Thoracic aorta (tissue), 2 donors: Measurements from ENCODE around the gene MAST3. TPM values are rescaled to one million over a fixed set of nuclear protein-coding genes. Genes with fewer than 3 reads are reported as not detected.
"Not testable (repeated sequence)": the region's sequence is repeated elsewhere in the genome, so short reads cannot be mapped to it uniquely, and the experiment has no call there.

Experiments used
- ATAC-seq: fragments of 150-250 bp; one replicate; pipeline ENCODE4 v1.8.0; 2017; ENCODE audit warnings: low read depth; ENCODE audit not compliant: insufficient number of reproducible peaks, low FRiP score
- DNase-seq: peaks from one replicate; pipeline ENCODE4 v3.0.0-alpha.2; 2020; ENCODE audit warnings: low spot score
- H3K27ac ChIP-seq, 2 donors: fragments of 200-600 bp; sonication (generic); 1 replicate in 1 of 2; 2 replicates in 1 of 2; pipeline ENCODE4 v1.5.1; 2016; ENCODE audit warnings: mild to moderate bottlenecking in 2 of 2, moderate library complexity in 2 of 2
- H3K27me3 ChIP-seq: fragments of 200-600 bp; sonication (generic); replicated peaks from 2 replicates; pipeline ENCODE4 v1.6.0; 2016; ENCODE audit warnings: mild to moderate bottlenecking; ENCODE audit not compliant: insufficient read depth
- H3K36me3 ChIP-seq: fragments of 200-600 bp; sonication (generic); one replicate; pipeline ENCODE4 v1.5.1; 2016
- H3K4me1 ChIP-seq, 2 donors: fragments of 200-600 bp; sonication (generic); 1 replicate in 1 of 2; 2 replicates in 1 of 2; pipeline versions ENCODE4 v1.5.1 to v1.6.0; 2016; ENCODE audit warnings: low read depth in 2 of 2, mild to moderate bottlenecking in 1 of 2; ENCODE audit not compliant: control insufficient read depth in 1 of 2
- H3K4me3 ChIP-seq: fragments of 200-600 bp; sonication (generic); 2 replicates; pipeline ENCODE4 v1.5.1; 2016; ENCODE audit warnings: mild to moderate bottlenecking
- H3K9me3 ChIP-seq: fragments of 200-600 bp; sonication (generic); 2 replicates; pipeline ENCODE4 v1.5.1; 2016
- total RNA-seq, 2 donors: library from RNA; depleted of rRNA; stranded (reverse); fragments of >200 nt; gene quantifications; one replicate each; pipeline versions ENCODE4 v1.1.0 to v1.2.3, GENCODE V29; 2016
- TF ChIP-seq, protein P1 (sequence below): fragments of 200-600 bp; sonication (generic); IDR thresholded peaks from one replicate; pipeline ENCODE4 v1.5.1; 2019; ENCODE audit warnings: antibody characterized with exemption

The MAST3 gene
- total RNA-seq, 2 donors from 2014 or later: 18.7 to 27.8 TPM

DNA sequence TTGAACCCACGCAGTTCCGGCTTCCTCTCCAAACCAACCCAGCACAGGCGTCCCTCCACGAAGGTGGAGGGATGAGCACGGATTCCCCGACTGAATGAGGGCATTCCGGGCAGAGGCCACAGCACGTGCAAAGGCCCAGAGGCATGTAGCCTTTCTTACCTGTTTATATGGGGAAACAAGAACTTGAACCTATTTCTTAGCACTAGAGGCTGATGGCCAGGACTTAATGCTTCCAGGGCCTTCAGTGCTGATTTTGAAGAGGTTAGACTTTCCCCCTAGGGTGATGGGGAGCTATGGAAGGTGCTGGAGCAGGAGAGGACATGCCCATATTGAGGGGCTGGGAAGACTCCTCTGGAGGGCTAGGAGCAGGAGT lies 2.0 kb downstream of the MAST3 start:
- no peaks in the 10 kb centered on the region for H3K27me3 ChIP-seq
- ATAC-seq: no peak
- H3K4me3 ChIP-seq: peak overlapping the region; percentile 77
- H3K4me1 ChIP-seq: peaks cover 21 to 51% of the 10 kb centered on the region in 2 donors
- DNase-seq: no peak
- TF ChIP-seq, protein P1, sequence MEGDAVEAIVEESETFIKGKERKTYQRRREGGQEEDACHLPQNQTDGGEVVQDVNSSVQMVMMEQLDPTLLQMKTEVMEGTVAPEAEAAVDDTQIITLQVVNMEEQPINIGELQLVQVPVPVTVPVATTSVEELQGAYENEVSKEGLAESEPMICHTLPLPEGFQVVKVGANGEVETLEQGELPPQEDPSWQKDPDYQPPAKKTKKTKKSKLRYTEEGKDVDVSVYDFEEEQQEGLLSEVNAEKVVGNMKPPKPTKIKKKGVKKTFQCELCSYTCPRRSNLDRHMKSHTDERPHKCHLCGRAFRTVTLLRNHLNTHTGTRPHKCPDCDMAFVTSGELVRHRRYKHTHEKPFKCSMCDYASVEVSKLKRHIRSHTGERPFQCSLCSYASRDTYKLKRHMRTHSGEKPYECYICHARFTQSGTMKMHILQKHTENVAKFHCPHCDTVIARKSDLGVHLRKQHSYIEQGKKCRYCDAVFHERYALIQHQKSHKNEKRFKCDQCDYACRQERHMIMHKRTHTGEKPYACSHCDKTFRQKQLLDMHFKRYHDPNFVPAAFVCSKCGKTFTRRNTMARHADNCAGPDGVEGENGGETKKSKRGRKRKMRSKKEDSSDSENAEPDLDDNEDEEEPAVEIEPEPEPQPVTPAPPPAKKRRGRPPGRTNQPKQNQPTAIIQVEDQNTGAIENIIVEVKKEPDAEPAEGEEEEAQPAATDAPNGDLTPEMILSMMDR: no peak
- H3K27ac ChIP-seq: no peak overlapping the region
- no peaks in the 10 kb centered on the region for H3K9me3 ChIP-seq
- no peaks in the 10 kb centered on the region for H3K36me3 ChIP-seq

DNA sequence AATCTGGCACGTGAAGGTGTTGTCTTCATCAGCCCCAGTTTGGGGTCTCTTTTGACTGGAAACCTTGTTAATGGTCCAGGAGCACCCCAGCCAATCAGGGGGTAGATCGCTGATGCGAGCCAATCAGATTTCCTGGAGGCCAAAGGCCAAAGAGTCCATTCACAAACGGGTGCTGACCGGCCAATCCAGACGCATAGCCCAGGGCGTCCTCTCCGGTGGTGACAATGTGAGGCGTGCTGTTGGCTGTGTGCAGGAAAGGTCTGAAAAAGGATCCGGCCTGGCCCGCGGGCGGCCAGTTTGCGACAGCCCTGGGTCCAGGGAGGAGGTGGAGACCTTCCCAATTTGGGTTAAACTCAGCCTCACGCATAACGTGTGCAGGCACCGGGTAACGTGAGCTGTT lies 3.1 kb downstream of the MAST3 start:
- ATAC-seq (no peak), DNase-seq (no peak)
- H3K27ac ChIP-seq: no peak overlapping the region
- TF ChIP-seq, protein P1: no peak
- H3K36me3 ChIP-seq: no peaks in the 10 kb centered on the region
- peaks cover 21 to 43% of the 10 kb centered on the region in 2 donors for H3K4me1 ChIP-seq
- no peak overlapping the region for H3K4me3 ChIP-seq
- no peaks in the 10 kb centered on the region for H3K9me3 ChIP-seq
- no peaks in the 10 kb centered on the region for H3K27me3 ChIP-seq

DNA sequence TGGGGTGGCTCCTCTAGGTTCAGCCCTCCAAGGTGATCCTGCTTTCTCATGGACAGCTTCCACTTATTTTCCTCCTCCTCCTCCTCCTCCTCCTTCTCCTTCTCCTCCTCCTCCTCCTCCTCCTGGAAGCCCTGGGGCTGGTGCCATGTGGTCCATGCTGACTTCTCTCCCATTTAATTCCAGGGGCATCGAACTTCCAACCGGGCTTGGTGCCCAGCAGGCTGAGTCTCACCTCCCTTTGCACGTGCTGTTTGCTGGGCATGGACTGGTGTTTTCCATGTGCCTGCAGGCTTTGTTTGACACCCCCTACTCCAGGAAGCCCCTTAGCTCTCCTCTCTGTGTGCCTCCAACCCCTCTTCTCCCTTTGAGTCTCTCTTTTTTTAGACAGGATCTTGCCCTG lies 3.7 kb downstream of the MAST3 start:
- H3K4me3 ChIP-seq: no peak overlapping the region
- peaks cover 21 to 43% of the 10 kb centered on the region in 2 donors for H3K4me1 ChIP-seq
- no peak for DNase-seq
- TF ChIP-seq, protein P1: no peak
- no peaks in the 10 kb centered on the region for H3K27me3 ChIP-seq
- no peaks in the 10 kb centered on the region for H3K9me3 ChIP-seq
- ATAC-seq: no peak
- H3K27ac ChIP-seq: no peak overlapping the region
- no peaks in the 10 kb centered on the region for H3K36me3 ChIP-seq

DNA sequence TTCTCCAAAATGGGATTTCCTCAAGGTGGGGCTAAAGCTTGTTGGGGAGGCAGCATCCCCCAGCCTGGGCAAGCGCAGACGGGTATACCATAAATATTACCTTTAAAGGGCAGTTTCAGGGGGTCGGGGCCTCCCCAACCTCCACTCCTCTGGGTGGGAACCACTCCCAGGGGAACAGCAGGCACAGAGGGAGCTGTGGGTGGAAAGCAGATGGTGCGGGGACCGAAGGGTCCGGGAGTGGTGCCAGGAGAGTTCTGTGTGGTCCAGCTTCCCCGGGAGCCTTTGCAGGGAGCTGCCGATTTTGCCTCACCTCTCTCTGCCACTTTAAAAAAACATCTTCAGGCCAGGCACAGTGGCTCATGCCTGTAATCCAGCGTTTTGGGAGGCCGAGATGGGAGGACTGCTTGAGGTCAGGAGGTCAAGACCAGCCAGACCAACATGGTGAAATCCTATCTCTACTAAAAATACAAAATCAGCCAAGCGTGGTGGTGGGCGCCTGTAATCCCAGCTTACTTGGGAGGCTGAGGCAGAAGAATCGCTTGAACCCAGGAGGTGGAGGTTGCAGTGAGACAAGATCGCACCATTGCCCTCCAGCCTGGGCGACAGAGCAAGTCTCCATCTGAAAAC lies 5.5 kb downstream of the MAST3 start:
- H3K4me3 ChIP-seq: no peak overlapping the region
- DNase-seq (no peak), ATAC-seq (no peak)
- no peaks in the 10 kb centered on the region for H3K36me3 ChIP-seq
- no peaks in the 10 kb centered on the region for H3K27me3 ChIP-seq
- TF ChIP-seq, protein P1: no peak
- no peaks in the 10 kb centered on the region for H3K9me3 ChIP-seq
- peak overlapping the region in 1 of 2 donors; percentile 85 for H3K27ac ChIP-seq
- H3K4me1 ChIP-seq: peaks cover 20 to 35% of the 10 kb centered on the region in 2 donors

DNA sequence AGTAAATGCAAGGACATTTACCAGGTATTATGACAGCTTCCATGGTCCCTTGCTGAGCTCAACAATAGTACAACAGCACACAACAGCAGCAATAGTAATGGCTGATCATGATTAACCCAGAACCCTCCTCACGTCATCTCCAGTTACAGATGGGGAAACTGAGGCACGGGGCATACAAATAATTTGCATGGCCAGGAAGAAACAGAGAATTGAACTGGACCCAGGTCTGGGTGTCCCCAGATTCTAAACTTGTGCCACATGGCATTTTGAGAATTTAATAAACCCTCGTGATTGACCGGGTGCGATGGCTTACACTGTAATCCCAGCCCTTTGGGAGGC lies 7.2 kb downstream of the MAST3 start:
- peak overlapping the region; percentile 85 for H3K27ac ChIP-seq
- peaks cover 5 to 24% of the 10 kb centered on the region in 2 donors for H3K4me1 ChIP-seq
- TF ChIP-seq, protein P1: no peak
- DNase-seq (no peak), ATAC-seq (no peak)
- H3K36me3 ChIP-seq: no peaks in the 10 kb centered on the region
- H3K4me3 ChIP-seq: peak overlapping the region; percentile 67
- H3K9me3 ChIP-seq: no peaks in the 10 kb centered on the region
- H3K27me3 ChIP-seq: no peaks in the 10 kb centered on the region

DNA sequence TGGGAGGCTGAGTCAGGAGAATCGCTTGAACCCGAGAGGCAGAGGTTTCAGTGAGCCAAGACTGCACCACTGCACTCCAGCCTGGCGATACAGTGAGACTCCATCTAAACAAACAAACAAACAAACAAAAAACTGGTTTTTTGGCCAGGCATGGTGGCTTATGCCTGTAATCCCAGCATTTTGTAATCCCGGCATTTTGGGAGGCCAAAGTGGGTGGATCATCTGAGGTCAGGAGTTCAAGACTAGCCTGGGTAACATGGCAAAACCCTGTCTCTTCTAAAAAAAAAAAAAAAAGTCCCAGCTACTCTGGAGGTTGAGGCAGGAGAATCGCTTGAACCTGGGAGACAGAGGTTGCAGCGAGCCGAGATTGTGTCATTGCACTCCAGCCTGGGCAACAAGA lies 7.7 kb downstream of the MAST3 start:
- not testable (repeated sequence) for H3K9me3 ChIP-seq, DNase-seq, H3K27me3 ChIP-seq, H3K36me3 ChIP-seq, ATAC-seq, H3K27ac ChIP-seq, H3K4me3 ChIP-seq
- H3K4me1 ChIP-seq: peaks cover 5 to 26% of the 10 kb centered on the region in 2 donors
